ENCODE data around the gene DNAH6. TPM values are rescaled to one million over a fixed set of nuclear protein-coding genes. Genes with fewer than 3 reads are reported as not detected.

The DNAH6 gene
- total and polyA plus RNA-seq, 2 of the 13 experiments (the other 11 are each of a cell fraction or from before 2014, with no cell fraction given), result 0.01 TPM; not detected in 1

- TF ChIP-seq CBX2 (IDR thresholded peaks at IDR 0.05; ENCODE audit: low read depth, low read length), result no peak
- TF ChIP-seq CBX2 (CRISPR knock-in tag; IDR thresholded peaks at IDR 0.05; ENCODE audit: low read depth), result no peak
- no peak for TF ChIP-seq ARNTL (CRISPR knock-in tag; IDR thresholded peaks at IDR 0.05)
- TF ChIP-seq ZNF567 (CRISPR knock-in tag; IDR thresholded peaks at IDR 0.05; ENCODE audit: borderline replicate concordance), result no peak
- TF ChIP-seq CBX5 (CRISPR knock-in tag; IDR thresholded peaks at IDR 0.05; ENCODE audit: borderline replicate concordance), result peak; percentile 85
- no peak for TF ChIP-seq RBFOX2 (IDR thresholded peaks at IDR 0.05; ENCODE audit: low read depth, low read length)
- 0 out of 2 replicates have a peak, but pooled peaks have one; percentile 33 for TF ChIP-seq SMYD3 (CRISPR knock-in tag; IDR thresholded peaks at IDR 0.05)
- TF ChIP-seq HMG20B (CRISPR knock-in tag; conservative IDR thresholded peaks at IDR 0.05), result no peak; the same call in 1 of the 2 replicates
- no peak for TF ChIP-seq TMF1 (CRISPR knock-in tag; IDR thresholded peaks at IDR 0.05; ENCODE audit: low read depth)
- no peak for TF ChIP-seq MBD4 (IDR thresholded peaks at IDR 0.05; ENCODE audit: borderline replicate concordance, low read length)
- TF ChIP-seq ZNF33A (CRISPR knock-in tag; IDR thresholded peaks at IDR 0.05; ENCODE audit: borderline replicate concordance), result no peak
- TF ChIP-seq SPEN (CRISPR knock-in tag; IDR thresholded peaks at IDR 0.05; ENCODE audit: low read depth), result no peak
- TF ChIP-seq MAX (IDR thresholded peaks at IDR 0.05), result 0 out of 2 replicates have a peak, but pooled peaks have one; percentile 52
- no peak for TF ChIP-seq ARID4A (CRISPR knock-in tag; IDR thresholded peaks at IDR 0.05; ENCODE audit: borderline replicate concordance)
- no peak for TF ChIP-seq KAT2B (IDR thresholded peaks at IDR 0.05; ENCODE audit: borderline replicate concordance, low read depth, low read length)
- no peak for TF ChIP-seq KDM4B (CRISPR knock-in tag; IDR thresholded peaks at IDR 0.05)
- TF ChIP-seq RELA (CRISPR knock-in tag; IDR thresholded peaks at IDR 0.05), result no peak
- TF ChIP-seq ETV5 (CRISPR knock-in tag; IDR thresholded peaks at IDR 0.05; ENCODE audit: borderline replicate concordance), result peak; percentile 83
- no peak for TF ChIP-seq SNAPC5 (CRISPR knock-in tag; IDR thresholded peaks at IDR 0.05; ENCODE audit: borderline replicate concordance)
- 0 out of 2 replicates have a peak, but pooled peaks have one; percentile 33 for TF ChIP-seq ZBTB43 (CRISPR knock-in tag; conservative IDR thresholded peaks at IDR 0.05)
- TF ChIP-seq PAF1 (CRISPR knock-in tag; IDR thresholded peaks at IDR 0.05), result no peak
- peak; percentile 63; the same call in 1 of the 2 replicates for TF ChIP-seq TBX2 (CRISPR knock-in tag; IDR thresholded peaks at IDR 0.05; ENCODE audit: borderline replicate concordance)
- TF ChIP-seq DBP (CRISPR knock-in tag; IDR thresholded peaks at IDR 0.05; ENCODE audit: not compliant biosample characterization), result no peak
- TF ChIP-seq RFX5 (IDR thresholded peaks at IDR 0.05; ENCODE audit: low read depth, low read length), result no peak
- TF ChIP-seq RBM22 (optimal IDR thresholded peaks at IDR 0.05; ENCODE audit: low read length), result no peak
- TF ChIP-seq BHLHE40 (IDR thresholded peaks at IDR 0.05; ENCODE audit: low read length), result peak; percentile 86
- TF ChIP-seq ZNF629 (CRISPR knock-in tag; conservative IDR thresholded peaks at IDR 0.05), result 0 out of 2 replicates have a peak, but pooled peaks have one; percentile 23
These were observed 96.8 kb downstream of the DNAH6 start (continued) for GRCh38 chr2:84613082-84613481.
